ENCODE data around the gene NUDT9.

The NUDT9 gene

DNA sequence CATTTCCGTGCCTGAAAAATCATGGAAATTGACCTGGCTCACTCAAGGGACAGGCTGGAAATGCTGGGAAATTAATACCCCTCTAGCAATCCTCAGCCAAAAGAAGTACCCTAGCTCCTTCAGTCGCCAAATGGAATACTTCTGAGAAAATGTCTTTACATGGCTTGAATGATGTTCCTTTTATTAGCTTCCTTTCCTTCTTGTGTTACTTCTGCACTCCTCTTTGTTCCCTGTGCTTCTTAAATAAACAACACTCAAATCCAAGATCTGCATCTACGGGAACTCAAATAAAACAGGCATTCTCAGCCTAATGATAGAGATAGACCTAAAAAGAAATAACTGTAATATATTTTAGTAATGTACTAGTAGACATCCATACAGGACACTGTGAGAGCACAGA, 70.7 kb downstream of the NUDT9 start:
- no peak overlapping the region for H3K4me2 ChIP-seq (ENCODE audit: low read depth, low read length, poor library complexity, severe bottlenecking)
- no peaks in the 10 kb centered on the region for H3K36me3 ChIP-seq (ENCODE audit: low read length)
- no peak overlapping the region for H3K4me3 ChIP-seq (ENCODE audit: insufficient read depth, low read length, poor library complexity, severe bottlenecking)
- H2AFZ ChIP-seq (ENCODE audit: low read depth, low read length, severe bottlenecking), result no peak overlapping the region
- no peaks in the 10 kb centered on the region for H3K27me3 ChIP-seq (ENCODE audit: low read length)
- H4K20me1 ChIP-seq (ENCODE audit: low read depth, low read length), result no peaks in the 10 kb centered on the region
- H3K27ac ChIP-seq (ENCODE audit: low read depth, low read length), result no peak overlapping the region
- TF ChIP-seq, protein P1, sequence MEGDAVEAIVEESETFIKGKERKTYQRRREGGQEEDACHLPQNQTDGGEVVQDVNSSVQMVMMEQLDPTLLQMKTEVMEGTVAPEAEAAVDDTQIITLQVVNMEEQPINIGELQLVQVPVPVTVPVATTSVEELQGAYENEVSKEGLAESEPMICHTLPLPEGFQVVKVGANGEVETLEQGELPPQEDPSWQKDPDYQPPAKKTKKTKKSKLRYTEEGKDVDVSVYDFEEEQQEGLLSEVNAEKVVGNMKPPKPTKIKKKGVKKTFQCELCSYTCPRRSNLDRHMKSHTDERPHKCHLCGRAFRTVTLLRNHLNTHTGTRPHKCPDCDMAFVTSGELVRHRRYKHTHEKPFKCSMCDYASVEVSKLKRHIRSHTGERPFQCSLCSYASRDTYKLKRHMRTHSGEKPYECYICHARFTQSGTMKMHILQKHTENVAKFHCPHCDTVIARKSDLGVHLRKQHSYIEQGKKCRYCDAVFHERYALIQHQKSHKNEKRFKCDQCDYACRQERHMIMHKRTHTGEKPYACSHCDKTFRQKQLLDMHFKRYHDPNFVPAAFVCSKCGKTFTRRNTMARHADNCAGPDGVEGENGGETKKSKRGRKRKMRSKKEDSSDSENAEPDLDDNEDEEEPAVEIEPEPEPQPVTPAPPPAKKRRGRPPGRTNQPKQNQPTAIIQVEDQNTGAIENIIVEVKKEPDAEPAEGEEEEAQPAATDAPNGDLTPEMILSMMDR (IDR thresholded peaks at IDR 0.05; ENCODE audit: insufficient read depth, low read length, poor library complexity, severe bottlenecking), result no peak
- TF ChIP-seq EZH2phosphoT487 (conservative IDR thresholded peaks at IDR 0.05; ENCODE audit: low read length), result no peak
- H3F3A ChIP-seq (ENCODE audit: insufficient read depth), result no peaks in the 10 kb centered on the region
- no peaks in the 10 kb centered on the region for H3K9me2 ChIP-seq (replicated peaks; ENCODE audit: insufficient read depth, low read length)
- no peaks in the 10 kb centered on the region for H3K79me2 ChIP-seq (ENCODE audit: insufficient read depth, low read length)
- H3K9ac ChIP-seq (ENCODE audit: low read length), result no peak overlapping the region
- no peaks in the 10 kb centered on the region for H3K9me3 ChIP-seq (ENCODE audit: insufficient read depth, low read length)

GRCh38 chr4:87497159-87497558, 74.8 kb downstream of the NUDT9 start:
- Histone ChIP-seq H3F3A (ENCODE audit: insufficient read depth) (no peaks in the 10 kb centered on the region), H3K4me3 (ENCODE audit: insufficient read depth, low read length, poor library complexity, severe bottlenecking) (no peak overlapping the region), H3K9ac (ENCODE audit: low read length) (no peak overlapping the region), H4K20me1 (ENCODE audit: low read depth, low read length) (no peaks in the 10 kb centered on the region), H3K36me3 (ENCODE audit: low read length) (no peaks in the 10 kb centered on the region), H3K9me3 (ENCODE audit: insufficient read depth, low read length) (no peaks in the 10 kb centered on the region), H3K79me2 (ENCODE audit: insufficient read depth, low read length) (no peaks in the 10 kb centered on the region), H2AFZ (ENCODE audit: low read depth, low read length, severe bottlenecking) (no peak overlapping the region), H3K27me3 (ENCODE audit: low read length) (no peaks in the 10 kb centered on the region), H3K27ac (ENCODE audit: low read depth, low read length) (no peak overlapping the region), H3K9me2 (replicated peaks; ENCODE audit: insufficient read depth, low read length) (no peaks in the 10 kb centered on the region), H3K4me2 (ENCODE audit: low read depth, low read length, poor library complexity, severe bottlenecking) (no peak overlapping the region)
- no peak for TF ChIP-seq EZH2phosphoT487 (conservative IDR thresholded peaks at IDR 0.05; ENCODE audit: low read length)
- TF ChIP-seq, protein P1 (IDR thresholded peaks at IDR 0.05; ENCODE audit: insufficient read depth, low read length, poor library complexity, severe bottlenecking), result no peak

GRCh38 chr4:87497578-87497977, 75.2 kb downstream of the NUDT9 start:
- TF ChIP-seq, protein P1 (IDR thresholded peaks at IDR 0.05; ENCODE audit: insufficient read depth, low read length, poor library complexity, severe bottlenecking), result no peak
- TF ChIP-seq EZH2phosphoT487 (conservative IDR thresholded peaks at IDR 0.05; ENCODE audit: low read length), result no peak
- no peaks in the 10 kb centered on the region for H3K36me3 ChIP-seq (ENCODE audit: low read length)
- H3K4me2 ChIP-seq (ENCODE audit: low read depth, low read length, poor library complexity, severe bottlenecking), result no peak overlapping the region
- no peak overlapping the region for H3K27ac ChIP-seq (ENCODE audit: low read depth, low read length)
- no peak overlapping the region for H2AFZ ChIP-seq (ENCODE audit: low read depth, low read length, severe bottlenecking)
- H3K9me2 ChIP-seq (replicated peaks; ENCODE audit: insufficient read depth, low read length), result no peaks in the 10 kb centered on the region
- H3K4me3 ChIP-seq (ENCODE audit: insufficient read depth, low read length, poor library complexity, severe bottlenecking), result no peak overlapping the region
- no peaks in the 10 kb centered on the region for H4K20me1 ChIP-seq (ENCODE audit: low read depth, low read length)
- H3K79me2 ChIP-seq (ENCODE audit: insufficient read depth, low read length), result no peaks in the 10 kb centered on the region
- no peaks in the 10 kb centered on the region for H3K9me3 ChIP-seq (ENCODE audit: insufficient read depth, low read length)
- no peaks in the 10 kb centered on the region for H3F3A ChIP-seq (ENCODE audit: insufficient read depth)
- no peak overlapping the region for H3K9ac ChIP-seq (ENCODE audit: low read length)
- H3K27me3 ChIP-seq (ENCODE audit: low read length), result no peaks in the 10 kb centered on the region
